H9 (cell line): ENCODE results near the gene NOXA1. TPM values are rescaled to one million over a fixed set of nuclear protein-coding genes. Genes with fewer than 3 reads are reported as not detected.

Source experiments
- DNase-seq: peaks from one replicate; pipeline ENCODE4 v3.0.0-alpha.2; 2017
- H2AFZ ChIP-seq: one replicate; pipeline ENCODE4 v1.6.1; 2013; ENCODE audit warnings: mild to moderate bottlenecking, low read length, control low read depth, moderate library complexity
- H2AK5ac ChIP-seq: 2 replicates; pipeline ENCODE4 v1.6.1; 2013; ENCODE audit warnings: low read length, control low read depth, mixed read lengths; ENCODE audit not compliant: insufficient read length
- H2BK120ac ChIP-seq: one replicate; pipeline ENCODE4 v1.6.1; 2013; ENCODE audit warnings: low read depth, mild to moderate bottlenecking, low read length, control low read depth, inconsistent platforms; ENCODE audit not compliant: poor library complexity, severe bottlenecking
- H2BK12ac ChIP-seq: 2 replicates; pipeline ENCODE4 v1.6.1; 2013; ENCODE audit warnings: low read length, control low read depth, mixed read lengths, low read depth; ENCODE audit not compliant: insufficient read length
- H2BK15ac ChIP-seq: 2 replicates; pipeline ENCODE4 v1.6.1; 2013; ENCODE audit warnings: low read depth, low read length, control low read depth
- H2BK20ac ChIP-seq: one replicate; pipeline ENCODE4 v1.6.1; 2013; ENCODE audit warnings: low read depth, mild to moderate bottlenecking, low read length, control low read depth, inconsistent platforms; ENCODE audit not compliant: poor library complexity, severe bottlenecking
- H2BK5ac ChIP-seq: 2 replicates; pipeline ENCODE4 v1.6.1; 2013; ENCODE audit warnings: low read length, control low read depth, mixed read lengths; ENCODE audit not compliant: insufficient read length
- H3K14ac ChIP-seq: 2 replicates; pipeline ENCODE4 v1.6.1; 2013; ENCODE audit warnings: low read length, control low read depth; ENCODE audit not compliant: insufficient read depth
- H3K18ac ChIP-seq: 2 replicates; pipeline ENCODE4 v1.6.1; 2013; ENCODE audit warnings: low read depth, mild to moderate bottlenecking, mixed read lengths, low read length, control low read depth; ENCODE audit not compliant: insufficient read length
- H3K23ac ChIP-seq: 2 replicates; pipeline ENCODE4 v1.6.1; 2013; ENCODE audit warnings: low read length, control low read depth, mixed read lengths, low read depth; ENCODE audit not compliant: insufficient read length
- H3K23me2 ChIP-seq: 2 replicates; pipeline ENCODE4 v1.6.1; 2013; ENCODE audit warnings: low read depth, mild to moderate bottlenecking, mixed read lengths, low read length, control low read depth; ENCODE audit not compliant: insufficient read length, poor library complexity, severe bottlenecking
- H3K27ac ChIP-seq: 2 replicates; pipeline ENCODE4 v1.5.1; 2013; ENCODE audit warnings: low read length, control low read depth, mixed read lengths, low read depth; ENCODE audit not compliant: insufficient read length
- H3K27me3 ChIP-seq: 2 replicates; pipeline ENCODE4 v1.6.1; 2013; ENCODE audit warnings: low read length, control low read depth, inconsistent platforms; ENCODE audit not compliant: insufficient read depth
- H3K4ac ChIP-seq: 2 replicates; pipeline ENCODE4 v1.6.1; 2013; ENCODE audit warnings: low read depth, mild to moderate bottlenecking, control low read depth, inconsistent platforms, low read length, moderate library complexity
- H3K4me1 ChIP-seq: 2 replicates; pipeline ENCODE4 v1.6.1; 2013; ENCODE audit warnings: low read length, control low read depth, inconsistent platforms; ENCODE audit not compliant: insufficient read depth
- H3K4me2 ChIP-seq: 2 replicates; pipeline ENCODE4 v1.6.1; 2013; ENCODE audit warnings: low read length, control low read depth, mixed read lengths; ENCODE audit not compliant: insufficient read length, insufficient read depth
- H3K56ac ChIP-seq: 2 replicates; pipeline ENCODE4 v1.6.1; 2013; ENCODE audit warnings: low read depth, mild to moderate bottlenecking, mixed read lengths, low read length, control low read depth; ENCODE audit not compliant: insufficient read length
- H3K79me1 ChIP-seq: 2 replicates; pipeline ENCODE4 v1.6.1; 2013; ENCODE audit warnings: low read depth, mild to moderate bottlenecking, moderate library complexity, low read length, control low read depth, inconsistent platforms; ENCODE audit not compliant: insufficient read depth, poor library complexity, severe bottlenecking
- H3K79me2 ChIP-seq: 2 replicates; pipeline ENCODE4 v1.6.1; 2013; ENCODE audit warnings: low read length, control low read depth, inconsistent platforms; ENCODE audit not compliant: insufficient read depth
- H3K9ac ChIP-seq: 2 replicates; pipeline ENCODE4 v1.6.1; 2013; ENCODE audit warnings: low read length, control low read depth, mixed read lengths; ENCODE audit not compliant: insufficient read length; ENCODE audit errors: extremely low read depth
- H3K9me3 ChIP-seq: one replicate; pipeline ENCODE4 v1.6.1; 2013; ENCODE audit warnings: low read depth, low read length, inconsistent platforms; ENCODE audit not compliant: control insufficient read depth
- H3T11ph ChIP-seq: one replicate; pipeline ENCODE4 v1.6.1; 2013; ENCODE audit warnings: mild to moderate bottlenecking, low read length, control low read depth, inconsistent platforms
- H4K20me1 ChIP-seq: one replicate; pipeline ENCODE4 v1.6.1; 2013; ENCODE audit not compliant: control insufficient read depth, insufficient read length, insufficient read depth
- H4K5ac ChIP-seq: 2 replicates; pipeline ENCODE4 v1.6.1; 2013; ENCODE audit warnings: low read depth, mild to moderate bottlenecking, mixed read lengths, low read length, control low read depth; ENCODE audit not compliant: insufficient read length
- H4K8ac ChIP-seq: replicated peaks from 2 replicates; pipeline ENCODE4 v1.6.1; 2013; ENCODE audit warnings: low read length, control low read depth, mixed read lengths, low read depth; ENCODE audit not compliant: insufficient read length
- H4K91ac ChIP-seq: 2 replicates; pipeline ENCODE4 v1.6.1; 2013; ENCODE audit warnings: low read depth, mild to moderate bottlenecking, moderate library complexity, mixed read lengths, low read length, control low read depth; ENCODE audit not compliant: insufficient read length
- H3K27ac Mint-ChIP-seq, 3 experiments: 2 replicates in 2 of 3; 3 replicates in 1 of 3; pipeline ENCODE4 v1.8.0; 2020 to 2021; ENCODE audit warnings: mixed read lengths in 3 of 3, mild to moderate bottlenecking in 1 of 3, moderate library complexity in 1 of 3
- H3K27me3 Mint-ChIP-seq: 2 replicates; pipeline ENCODE4 v1.8.0; 2021; ENCODE audit warnings: low read depth, mild to moderate bottlenecking, moderate library complexity, mixed read lengths
- H3K36me3 Mint-ChIP-seq, 3 experiments: 2 replicates in 2 of 3; 3 replicates in 1 of 3; pipeline ENCODE4 v1.8.0; 2020 to 2021; ENCODE audit warnings: low read depth in 3 of 3, mixed read lengths in 3 of 3; ENCODE audit not compliant: insufficient read depth in 1 of 3
- H3K4me1 Mint-ChIP-seq, 2 experiments: 2 replicates each; pipeline ENCODE4 v1.8.0; 2020; ENCODE audit warnings: mixed read lengths in 2 of 2
- H3K4me3 Mint-ChIP-seq, 2 experiments: 2 replicates in 1 of 2; 3 replicates in 1 of 2; pipeline ENCODE4 v1.8.0; 2020 to 2021; ENCODE audit warnings: mild to moderate bottlenecking in 2 of 2, mixed read lengths in 2 of 2, moderate library complexity in 1 of 2
- H3K9me3 Mint-ChIP-seq, 2 experiments: 2 replicates in 1 of 2; 3 replicates in 1 of 2; pipeline ENCODE4 v1.8.0; 2020; ENCODE audit warnings: mild to moderate bottlenecking in 2 of 2, mixed read lengths in 2 of 2, moderate library complexity in 1 of 2
- CTCF ChIP-seq: fragments of 200-600 bp; sonication (generic); conservative IDR thresholded peaks from 3 replicates; pipeline ENCODE4 v1.8.0; 2021; ENCODE audit warnings: antibody characterized with exemption, mild to moderate bottlenecking
- WGBS: extraction: QIAGEN DNeasy Blood & Tissue Kit; methylation state at CpG from one replicate; pipeline ENCODE4 v1.1.7; 2013; ENCODE audit warnings: missing lambda C conversion rate, low lambda C conversion rate, mixed read lengths; ENCODE audit not compliant: insufficient read length; ENCODE audit errors: extremely low coverage; 5-methylcytosine and 5-hydroxymethylcytosine counted together
- total RNA-seq: library from RNA; stranded (reverse); gene quantifications from 2 replicates; pipeline ENCODE4 v1.2.1, GENCODE V29; 2021

The NOXA1 gene
- total RNA-seq, 1 experiment from 2014 or later: 2.0 TPM

DNA sequence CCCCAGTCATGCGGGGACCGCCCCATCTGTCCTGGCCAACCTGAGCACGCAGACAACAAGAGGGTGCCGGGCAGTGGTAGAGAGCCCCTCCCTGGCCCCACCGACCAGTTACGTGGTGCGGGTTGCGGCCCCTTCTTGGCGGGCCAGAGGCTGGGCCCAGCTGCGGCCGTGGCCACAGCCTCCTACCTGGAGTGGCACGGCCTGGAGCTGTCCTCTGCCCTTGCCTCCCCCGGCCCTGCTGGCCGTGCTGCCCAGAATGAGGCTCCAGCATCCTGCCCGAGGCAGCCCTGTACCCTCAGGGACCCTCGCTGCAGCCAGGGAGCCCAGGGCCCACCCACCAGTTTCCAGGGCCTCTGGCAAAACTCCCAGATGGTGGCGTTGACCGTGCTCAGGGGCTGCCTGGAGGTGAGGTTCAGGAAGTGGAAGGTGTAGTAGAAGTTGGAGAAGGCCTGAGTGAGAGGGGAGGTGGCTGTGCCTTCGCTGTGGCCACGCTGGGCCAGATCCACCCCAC is 12.2 kb downstream of the NOXA1 start:
- no peak overlapping the region for H3K4me2 ChIP-seq
- no peaks in the 10 kb centered on the region for H3K9me3 ChIP-seq
- Mint-ChIP-seq H3K4me3 (no peak overlapping the region), H3K4me1 (no peaks in the 10 kb centered on the region), H3K36me3 (no peaks in the 10 kb centered on the region), H3K27ac (no peak overlapping the region), H3K9me3 (no peaks in the 10 kb centered on the region), H3K27me3 (peaks cover 3% of the 10 kb centered on the region; the same call in 1 of the 2 replicates)
- no peaks in the 10 kb centered on the region for H3K79me2 ChIP-seq
- H3K4ac ChIP-seq: no peak overlapping the region
- no peak overlapping the region for H2AFZ ChIP-seq
- H2BK15ac ChIP-seq: no peak overlapping the region
- H3K23ac ChIP-seq: no peak overlapping the region
- no peak overlapping the region for H3K9ac ChIP-seq
- H3K14ac ChIP-seq: no peak overlapping the region
- no peak overlapping the region for H3T11ph ChIP-seq
- H3K4me1 ChIP-seq: no peaks in the 10 kb centered on the region
- no CpG with 5 or more reads among the region's 20 CpGs for WGBS
- H3K23me2 ChIP-seq: no peaks in the 10 kb centered on the region
- H3K79me1 ChIP-seq: no peaks in the 10 kb centered on the region
- TF ChIP-seq CTCF: no peak
- no peak overlapping the region for H2BK5ac ChIP-seq
- no peaks in the 10 kb centered on the region for H3K27me3 ChIP-seq
- no peak overlapping the region for H4K5ac ChIP-seq
- no peak overlapping the region for H2BK20ac ChIP-seq
- H3K18ac ChIP-seq: no peak overlapping the region
- no peak overlapping the region for H3K27ac ChIP-seq
- H3K56ac ChIP-seq: no peak overlapping the region
- H4K91ac ChIP-seq: no peak overlapping the region
- no peak overlapping the region for H2AK5ac ChIP-seq
- DNase-seq: no peak
- no peaks in the 10 kb centered on the region for H4K20me1 ChIP-seq
- no peak overlapping the region for H4K8ac ChIP-seq
- no peak overlapping the region for H2BK12ac ChIP-seq
- H2BK120ac ChIP-seq: no peak overlapping the region
